ENCODE data around the gene PTPN20.

PTPN20 gene

DNA sequence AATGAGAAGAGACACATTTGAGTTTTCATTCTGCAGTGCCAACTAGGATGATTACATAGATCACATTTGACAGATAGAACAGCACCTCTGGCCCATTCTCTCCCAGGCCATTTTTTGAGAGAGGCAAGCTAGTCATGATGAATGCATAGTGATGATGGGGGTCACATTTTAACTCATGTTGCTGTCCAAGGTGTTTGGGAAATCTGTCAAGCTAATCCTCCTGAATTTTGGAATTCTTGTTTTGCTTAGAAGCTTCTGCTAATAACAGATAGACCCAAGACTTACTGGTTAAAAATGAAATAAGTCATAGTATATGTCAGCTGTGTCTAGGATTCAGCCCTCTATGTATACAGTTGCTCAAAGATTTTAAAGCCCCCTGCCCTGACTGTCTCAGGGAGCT is 101.0 kb downstream of the PTPN20 start:
- no peak overlapping the region for H3K4me3 ChIP-seq (ENCODE audit: low read length)
- TF ChIP-seq CTCF (IDR thresholded peaks at IDR 0.05; ENCODE audit: low read depth, low read length, poor library complexity, severe bottlenecking), result no peak
- TF ChIP-seq EZH2phosphoT487 (IDR thresholded peaks at IDR 0.05; ENCODE audit: borderline replicate concordance, low read length), result no peak
- H3K4me1 ChIP-seq (ENCODE audit: control insufficient read depth, low read length), result no peaks in the 10 kb centered on the region
- H3K79me2 ChIP-seq (ENCODE audit: control insufficient read depth, low read length), result no peaks in the 10 kb centered on the region
- H3F3A ChIP-seq (ENCODE audit: control insufficient read depth, insufficient read depth), result no peaks in the 10 kb centered on the region
- H4K20me1 ChIP-seq (ENCODE audit: control insufficient read depth, insufficient read depth, low read depth, low read length), result no peaks in the 10 kb centered on the region
- H3K36me3 ChIP-seq (ENCODE audit: control insufficient read depth, low read length), result no peaks in the 10 kb centered on the region
- H3K27ac ChIP-seq (ENCODE audit: low read depth, low read length), result no peak overlapping the region
- no peaks in the 10 kb centered on the region for H3K27me3 ChIP-seq (ENCODE audit: control insufficient read depth, low read length)
- no peak overlapping the region for H3K4me2 ChIP-seq (ENCODE audit: low read length)
- no peaks in the 10 kb centered on the region for H3K9me2 ChIP-seq (replicated peaks; ENCODE audit: control insufficient read depth, low read length)
- no peaks in the 10 kb centered on the region for H3K9me3 ChIP-seq (ENCODE audit: control insufficient read depth, insufficient read depth, low read length)

GRCh38 chr10:47013507-47014154 is 102.4 kb downstream of the PTPN20 start:
- no peaks in the 10 kb centered on the region for H3K4me1 ChIP-seq (ENCODE audit: control insufficient read depth, low read length)
- no peaks in the 10 kb centered on the region for H3K36me3 ChIP-seq (ENCODE audit: control insufficient read depth, low read length)
- H3K4me3 ChIP-seq (ENCODE audit: low read length), result no peak overlapping the region
- H3K27ac ChIP-seq (ENCODE audit: low read depth, low read length), result no peak overlapping the region
- no peak for TF ChIP-seq CTCF (IDR thresholded peaks at IDR 0.05; ENCODE audit: low read depth, low read length, poor library complexity, severe bottlenecking)
- TF ChIP-seq EZH2phosphoT487 (IDR thresholded peaks at IDR 0.05; ENCODE audit: borderline replicate concordance, low read length), result no peak
- H4K20me1 ChIP-seq (ENCODE audit: control insufficient read depth, insufficient read depth, low read depth, low read length), result no peaks in the 10 kb centered on the region
- no peaks in the 10 kb centered on the region for H3F3A ChIP-seq (ENCODE audit: control insufficient read depth, insufficient read depth)
- no peaks in the 10 kb centered on the region for H3K27me3 ChIP-seq (ENCODE audit: control insufficient read depth, low read length)
- H3K4me2 ChIP-seq (ENCODE audit: low read length), result no peak overlapping the region
- H3K9me3 ChIP-seq (ENCODE audit: control insufficient read depth, insufficient read depth, low read length), result no peaks in the 10 kb centered on the region
- no peaks in the 10 kb centered on the region for H3K9me2 ChIP-seq (replicated peaks; ENCODE audit: control insufficient read depth, low read length)
- no peaks in the 10 kb centered on the region for H3K79me2 ChIP-seq (ENCODE audit: control insufficient read depth, low read length)

GRCh38 chr10:47015404-47015803 is 104.2 kb downstream of the PTPN20 start:
- Histone ChIP-seq H3K27ac (ENCODE audit: low read depth, low read length) (no peak overlapping the region), H3K9me2 (replicated peaks; ENCODE audit: control insufficient read depth, low read length) (no peaks in the 10 kb centered on the region)

More at GRCh38 chr10:47015404-47015803, 104.2 kb downstream of the PTPN20 start:
- Histone ChIP-seq H3F3A (ENCODE audit: control insufficient read depth, insufficient read depth) (no peaks in the 10 kb centered on the region), H3K27me3 (ENCODE audit: control insufficient read depth, low read length) (no peaks in the 10 kb centered on the region), H3K4me1 (ENCODE audit: control insufficient read depth, low read length) (no peaks in the 10 kb centered on the region), H3K9me3 (ENCODE audit: control insufficient read depth, insufficient read depth, low read length) (no peaks in the 10 kb centered on the region), H3K4me2 (ENCODE audit: low read length) (no peak overlapping the region), H3K79me2 (ENCODE audit: control insufficient read depth, low read length) (no peaks in the 10 kb centered on the region), H3K36me3 (ENCODE audit: control insufficient read depth, low read length) (no peaks in the 10 kb centered on the region), H3K4me3 (ENCODE audit: low read length) (no peak overlapping the region), H4K20me1 (ENCODE audit: control insufficient read depth, insufficient read depth, low read depth, low read length) (no peaks in the 10 kb centered on the region)
- no peak for TF ChIP-seq CTCF (IDR thresholded peaks at IDR 0.05; ENCODE audit: low read depth, low read length, poor library complexity, severe bottlenecking)
